ENCODE measurements around the gene EPB41L5. TPM values are rescaled to one million over a fixed set of nuclear protein-coding genes. Genes with fewer than 3 reads are reported as not detected.

The EPB41L5 gene
- total and polyA plus RNA-seq, 12 donors, result 2.6 to 25.8 (median 13.9) TPM

DNA sequence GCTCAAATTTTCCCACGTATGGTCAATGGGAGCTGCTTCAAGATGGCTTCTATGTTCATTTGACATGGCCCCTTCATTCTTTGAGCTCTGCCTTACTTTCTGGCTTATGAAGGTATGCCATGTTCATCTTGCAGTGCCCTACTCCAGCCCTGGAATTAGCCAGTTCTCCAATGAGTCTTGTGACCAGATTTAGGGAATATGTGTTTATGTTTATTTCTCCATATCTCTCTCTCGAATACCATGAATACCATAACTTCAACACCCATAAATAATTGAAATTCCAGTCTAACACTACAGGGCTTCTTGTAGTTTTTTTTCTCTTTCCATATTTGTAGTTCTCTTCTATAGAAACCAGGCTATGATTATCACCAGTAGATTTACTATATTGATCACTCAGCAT lies 39.7 kb downstream of the EPB41L5 start:
- intact Hi-C loops (cut with DNase I), result no loop called here
- Histone ChIP-seq H3K36me3 (replicated peaks in 1 of 2) (no peaks in the 10 kb centered on the region), H3K27me3 (no peaks in the 10 kb centered on the region), H3K9me3 (replicated peaks in 1 of 3) (no peaks in the 10 kb centered on the region), H3K4me1 (replicated peaks in 1 of 2) (no peaks in the 10 kb centered on the region), H3K27ac (no peak overlapping the region), H3K4me3 (no peak overlapping the region)
- 74 to 90% (median 86%) methylated on average over 2 of the region's 2 CpGs for WGBS, 4 donors
- TF ChIP-seq, protein P1, sequence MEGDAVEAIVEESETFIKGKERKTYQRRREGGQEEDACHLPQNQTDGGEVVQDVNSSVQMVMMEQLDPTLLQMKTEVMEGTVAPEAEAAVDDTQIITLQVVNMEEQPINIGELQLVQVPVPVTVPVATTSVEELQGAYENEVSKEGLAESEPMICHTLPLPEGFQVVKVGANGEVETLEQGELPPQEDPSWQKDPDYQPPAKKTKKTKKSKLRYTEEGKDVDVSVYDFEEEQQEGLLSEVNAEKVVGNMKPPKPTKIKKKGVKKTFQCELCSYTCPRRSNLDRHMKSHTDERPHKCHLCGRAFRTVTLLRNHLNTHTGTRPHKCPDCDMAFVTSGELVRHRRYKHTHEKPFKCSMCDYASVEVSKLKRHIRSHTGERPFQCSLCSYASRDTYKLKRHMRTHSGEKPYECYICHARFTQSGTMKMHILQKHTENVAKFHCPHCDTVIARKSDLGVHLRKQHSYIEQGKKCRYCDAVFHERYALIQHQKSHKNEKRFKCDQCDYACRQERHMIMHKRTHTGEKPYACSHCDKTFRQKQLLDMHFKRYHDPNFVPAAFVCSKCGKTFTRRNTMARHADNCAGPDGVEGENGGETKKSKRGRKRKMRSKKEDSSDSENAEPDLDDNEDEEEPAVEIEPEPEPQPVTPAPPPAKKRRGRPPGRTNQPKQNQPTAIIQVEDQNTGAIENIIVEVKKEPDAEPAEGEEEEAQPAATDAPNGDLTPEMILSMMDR (IDR thresholded peaks at IDR 0.05), result no peak
- TF ChIP-seq POLR2A (IDR thresholded peaks at IDR 0.05), result no peak
- DNase-seq, result no peak

DNA sequence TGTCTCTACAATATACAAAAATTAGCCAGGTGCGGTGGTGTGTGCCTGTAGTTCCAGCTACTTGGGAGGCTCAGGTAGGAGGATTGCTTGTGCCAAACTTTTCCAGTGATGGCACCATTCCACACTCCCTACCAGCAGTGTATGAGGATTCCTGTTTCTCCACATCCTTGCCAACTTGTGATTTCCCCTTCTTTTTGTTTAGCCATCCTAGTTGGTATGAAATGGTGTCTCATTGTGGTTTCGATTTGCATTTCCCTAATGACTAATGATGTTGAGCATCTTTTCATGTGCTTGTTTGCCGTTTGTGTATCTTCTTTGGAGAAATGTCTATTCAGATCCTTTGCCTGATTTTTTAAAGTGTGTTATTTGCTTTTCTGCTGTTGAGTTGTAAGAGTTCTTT lies 41.0 kb downstream of the EPB41L5 start:
- WGBS, 4 donors, result 62 to 100% (median 97%) methylated on average over 2 to 3 of the region's 3 CpGs
- H3K27ac ChIP-seq, result no peak overlapping the region
- H3K4me1 ChIP-seq (replicated peaks in 1 of 2), result no peaks in the 10 kb centered on the region
- TF ChIP-seq, protein P1 (IDR thresholded peaks at IDR 0.05), result no peak
- no peak for TF ChIP-seq POLR2A (IDR thresholded peaks at IDR 0.05)
- DNase-seq, result no peak
- intact Hi-C loops (cut with DNase I), result no loop called here
- no peaks in the 10 kb centered on the region for H3K27me3 ChIP-seq
- no peak overlapping the region for H3K4me3 ChIP-seq
- no peaks in the 10 kb centered on the region for H3K36me3 ChIP-seq (replicated peaks in 1 of 2)
- no peaks in the 10 kb centered on the region for H3K9me3 ChIP-seq (replicated peaks in 1 of 3)

DNA sequence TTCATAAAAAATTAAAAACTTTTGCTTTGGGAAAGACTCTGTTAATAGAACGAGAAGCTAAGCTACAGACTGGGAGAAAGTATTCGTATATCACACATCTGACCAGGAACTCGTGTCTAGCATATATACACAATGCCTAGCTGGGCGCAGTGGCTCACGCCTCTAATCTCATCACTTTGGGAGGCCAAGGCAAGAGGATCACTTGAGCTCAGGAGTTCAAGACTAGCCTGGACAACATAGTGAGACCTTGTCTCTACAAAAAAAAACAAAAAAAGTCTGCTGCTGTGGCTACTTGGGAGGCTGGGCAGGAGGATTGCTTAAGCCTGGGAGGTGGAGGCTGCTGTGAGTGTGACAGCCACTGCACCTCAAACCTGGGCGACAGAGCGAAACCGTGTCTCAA lies 46.6 kb downstream of the EPB41L5 start:
- Histone ChIP-seq H3K27ac (no peak overlapping the region), H3K4me3 (no peak overlapping the region), H3K36me3 (replicated peaks in 1 of 2) (no peaks in the 10 kb centered on the region), H3K4me1 (replicated peaks in 1 of 2) (no peaks in the 10 kb centered on the region), H3K27me3 (no peaks in the 10 kb centered on the region), H3K9me3 (replicated peaks in 1 of 3) (no peaks in the 10 kb centered on the region)
- 94 to 97% (median 95%) methylated on average over 8 of the region's 8 CpGs for WGBS, 4 donors
- TF ChIP-seq, protein P1 (IDR thresholded peaks at IDR 0.05), result no peak
- TF ChIP-seq POLR2A (IDR thresholded peaks at IDR 0.05), result no peak
- DNase-seq, result no peak
- intact Hi-C loops (cut with DNase I), result no loop called here

DNA sequence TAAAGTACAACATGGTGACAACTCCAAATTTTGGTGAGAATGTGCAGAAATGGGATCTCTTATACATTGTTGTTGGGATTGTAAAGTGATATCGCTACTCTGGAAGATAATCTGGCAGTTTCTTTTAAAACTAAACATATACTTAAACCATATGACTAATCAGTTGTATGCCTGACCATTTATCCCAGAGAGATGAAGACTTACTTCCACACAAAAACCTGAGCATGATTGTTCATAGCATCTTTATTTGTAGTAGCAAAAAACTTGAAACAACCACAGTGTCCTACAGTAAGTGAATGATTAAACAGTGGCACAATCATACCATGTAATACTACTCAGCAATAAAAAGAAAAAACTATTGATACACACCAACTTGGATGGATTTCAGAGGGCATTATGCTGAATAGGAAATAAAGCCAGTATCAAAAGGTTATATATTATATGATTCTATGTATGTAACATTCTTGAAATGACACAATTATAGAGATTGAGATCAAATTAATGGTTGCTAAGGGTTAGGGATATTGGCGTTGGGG lies 47.3 kb downstream of the EPB41L5 start:
- intact Hi-C loops (cut with DNase I), result no loop called here
- no peaks in the 10 kb centered on the region for H3K27me3 ChIP-seq
- no peak overlapping the region for H3K4me3 ChIP-seq
- no peaks in the 10 kb centered on the region for H3K4me1 ChIP-seq (replicated peaks in 1 of 2)
- no peaks in the 10 kb centered on the region for H3K36me3 ChIP-seq (replicated peaks in 1 of 2)
- no peaks in the 10 kb centered on the region for H3K9me3 ChIP-seq (replicated peaks in 1 of 3)
- H3K27ac ChIP-seq, result no peak overlapping the region
- TF ChIP-seq POLR2A (IDR thresholded peaks at IDR 0.05), result no peak
- TF ChIP-seq, protein P1 (IDR thresholded peaks at IDR 0.05), result no peak
- no peak for DNase-seq
- 90 to 98% (median 93%) methylated on average over 2 of the region's 2 CpGs for WGBS, 4 donors

All from adrenal gland (tissue), 12 donors.